ENCODE data around the gene STK17B.
A peak's percentile ranks its signal among the peaks of the same experiment; 100 is the strongest.
"Not testable (repeated sequence)": the region's sequence is repeated elsewhere in the genome, so short reads cannot be mapped to it uniquely, and the experiment has no call there.

Gene STK17B

DNA sequence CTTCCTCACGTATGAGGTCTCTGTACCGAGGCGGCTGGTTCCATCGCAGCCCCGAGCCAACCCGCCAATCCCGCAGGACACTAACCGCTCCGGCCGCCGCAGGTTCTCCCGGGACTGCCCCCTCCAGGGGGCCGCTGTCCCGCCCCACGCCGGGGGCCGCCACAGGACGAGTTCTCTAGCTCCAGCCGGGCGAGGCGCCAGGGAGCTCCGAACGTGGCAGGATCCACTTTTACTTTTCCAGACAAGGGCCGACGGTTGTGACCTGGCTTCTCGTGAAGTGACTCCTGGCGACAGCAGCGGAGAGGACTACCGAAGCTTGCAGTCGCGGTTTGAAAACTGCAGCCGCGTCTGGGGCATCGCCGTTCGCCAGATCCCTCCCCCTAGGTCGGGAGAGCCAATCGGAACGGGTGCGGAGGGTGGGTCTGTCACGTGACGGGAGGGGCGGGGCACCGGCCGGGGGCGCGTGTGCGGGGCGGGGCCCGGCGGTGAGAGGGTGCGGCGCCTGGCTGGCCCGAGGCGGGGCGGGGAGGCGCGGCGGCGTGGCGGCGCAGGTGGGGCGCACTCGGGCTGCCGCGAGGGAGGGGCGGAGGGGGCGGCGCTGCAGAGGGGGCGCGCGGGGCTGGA is at the start of gene STK17B:
TSS of gene STK17B (minus strand) at position 331 of the 624 bp plus-strand sequence. CDS start 8,195 bp downstream, outside the sequence.
- peak; percentile 96 for DNase-seq (ENCODE audit: low read depth)

DNA sequence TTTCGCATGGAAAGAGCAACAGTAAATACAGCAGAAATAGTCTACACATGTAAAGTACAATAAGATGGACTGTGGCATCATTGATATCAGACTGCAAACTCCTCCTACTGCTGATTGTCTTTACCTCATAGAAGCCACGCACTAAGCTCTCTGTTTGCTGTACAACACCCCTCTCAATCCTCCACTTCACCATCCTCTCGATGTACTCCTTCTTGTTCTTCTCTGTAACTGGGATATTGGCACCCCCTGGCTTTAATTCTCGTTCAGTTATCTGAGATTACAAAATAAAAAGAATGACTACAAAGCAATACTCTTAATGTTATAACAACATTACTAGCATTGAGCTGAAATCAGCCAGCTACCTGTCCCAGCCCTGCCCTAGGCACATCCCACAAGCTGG is 49.3 kb upstream of the STK17B start:
- DNase-seq (ENCODE audit: low read depth), result no peak

DNA sequence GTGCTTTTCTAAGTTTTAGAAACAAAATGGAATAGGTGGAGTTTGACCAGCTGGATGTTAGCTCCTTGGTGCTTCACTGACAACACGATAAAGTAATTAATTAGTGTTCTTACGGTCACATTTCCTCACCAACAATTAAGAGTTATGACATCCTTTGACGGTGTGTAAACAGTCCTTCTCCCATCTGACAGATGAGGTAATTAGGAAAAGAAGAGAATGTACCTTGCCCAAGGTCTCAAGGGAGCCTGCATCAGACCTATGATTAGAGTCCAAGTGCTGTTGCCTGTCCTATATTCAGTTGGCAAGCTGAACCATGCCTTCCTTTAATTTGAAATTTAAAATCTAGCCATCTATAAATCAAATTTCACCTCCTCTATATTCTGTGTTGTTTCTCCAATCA is 48.3 kb upstream of the STK17B start:
- no peak for DNase-seq (ENCODE audit: low read depth)

DNA sequence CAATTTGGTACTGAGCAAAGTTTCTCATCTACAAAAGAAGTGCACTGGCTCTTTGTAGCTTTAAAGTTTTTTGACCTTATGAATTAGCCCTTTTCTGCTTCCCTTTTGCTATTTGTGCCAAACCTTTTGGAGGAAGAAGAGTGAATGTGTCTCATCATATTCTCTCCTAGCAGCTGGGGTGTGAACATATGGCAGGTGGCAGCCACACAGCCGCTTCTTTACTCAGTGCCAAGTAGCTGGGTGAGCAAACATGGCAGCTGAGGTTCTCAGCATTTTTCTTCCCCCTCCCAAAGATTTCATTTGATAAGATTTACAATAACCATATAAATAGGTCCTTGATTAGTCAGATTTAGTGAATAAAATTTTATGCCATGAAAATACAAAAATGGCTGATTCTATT is 46.7 kb upstream of the STK17B start:
- no peak for DNase-seq (ENCODE audit: low read depth)

- no peak for DNase-seq (ENCODE audit: low read depth)
Measured at GRCh38 chr2:196217116-196217515, 45.7 kb upstream of the STK17B start.

GRCh38 chr2:196215376-196215775 is 44.0 kb upstream of the STK17B start:
- no peak for DNase-seq (ENCODE audit: low read depth)

DNA sequence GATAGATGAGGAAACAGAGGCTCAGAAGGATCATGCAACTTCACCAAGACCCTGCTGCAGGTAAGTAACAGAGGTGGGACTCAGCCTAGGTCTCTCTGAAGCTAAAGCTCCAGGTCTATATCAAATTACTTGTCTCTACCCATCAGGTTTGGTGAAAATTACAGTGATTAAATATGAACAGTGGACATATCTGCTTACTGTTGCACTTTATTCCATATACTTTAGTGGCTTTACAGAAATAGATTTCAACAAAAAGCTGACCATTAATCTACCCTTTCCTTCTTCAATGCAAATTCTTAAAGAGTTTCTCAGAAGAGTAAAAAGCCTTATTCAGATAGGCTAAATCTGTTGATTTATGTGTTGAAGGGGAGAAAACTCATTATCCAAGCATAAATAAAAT is 42.8 kb upstream of the STK17B start:
- DNase-seq (ENCODE audit: low read depth), result no peak

DNA sequence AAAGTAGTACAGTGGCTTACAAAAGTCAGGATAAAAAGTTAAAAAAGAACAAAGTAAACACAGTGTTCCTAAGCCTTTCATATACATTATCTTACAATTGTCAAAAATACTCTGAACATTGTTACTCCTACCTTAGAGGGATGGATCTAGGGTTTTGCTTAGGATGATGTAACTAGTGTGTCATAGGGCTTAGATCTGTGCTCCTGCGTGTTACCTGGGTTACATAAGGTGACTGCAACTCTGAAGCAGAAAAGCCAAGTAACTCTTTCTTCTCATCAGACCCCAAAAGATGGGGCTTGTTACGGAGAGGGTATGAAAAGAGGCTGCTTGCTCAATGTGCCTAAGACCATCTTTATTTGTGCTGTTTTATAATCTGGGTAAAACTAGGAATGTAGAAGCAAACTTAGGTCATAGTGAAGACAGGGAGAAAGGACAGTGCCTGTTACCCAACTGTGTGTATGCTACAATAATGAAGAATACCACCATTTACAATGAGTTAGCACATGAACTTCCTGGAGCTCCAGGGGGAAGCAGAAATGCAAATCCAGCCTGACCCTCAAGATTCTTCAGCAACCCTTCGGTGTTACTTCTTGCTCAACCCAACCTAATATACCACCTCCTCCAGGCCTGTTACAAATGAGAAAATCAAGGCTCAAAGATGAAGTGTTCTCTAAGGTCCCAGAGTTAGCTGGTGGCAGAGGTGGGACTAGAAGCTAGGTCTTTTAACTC is 42.0 kb upstream of the STK17B start:
- DNase-seq (ENCODE audit: low read depth), result no peak

DNA sequence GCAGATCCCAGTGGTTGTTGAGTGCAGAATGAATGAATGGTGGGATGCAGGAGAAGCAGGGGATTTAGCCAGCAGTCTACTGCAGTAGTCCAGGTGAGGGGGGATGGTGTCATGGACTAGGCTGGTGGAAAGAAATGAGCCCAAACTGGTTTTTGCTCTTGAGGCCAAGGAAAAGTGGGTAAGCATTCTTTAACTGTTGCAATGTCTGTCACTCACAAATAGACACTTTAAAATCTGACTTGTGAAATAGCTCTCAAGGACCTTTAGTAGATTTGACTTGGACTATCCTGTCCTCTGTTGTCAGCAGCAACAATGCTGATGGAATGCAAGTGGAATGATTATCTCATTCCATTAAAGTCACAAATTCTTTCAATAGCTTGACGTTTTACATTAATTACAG is 37.5 kb upstream of the STK17B start:
- DNase-seq (ENCODE audit: low read depth), result no peak

DNA sequence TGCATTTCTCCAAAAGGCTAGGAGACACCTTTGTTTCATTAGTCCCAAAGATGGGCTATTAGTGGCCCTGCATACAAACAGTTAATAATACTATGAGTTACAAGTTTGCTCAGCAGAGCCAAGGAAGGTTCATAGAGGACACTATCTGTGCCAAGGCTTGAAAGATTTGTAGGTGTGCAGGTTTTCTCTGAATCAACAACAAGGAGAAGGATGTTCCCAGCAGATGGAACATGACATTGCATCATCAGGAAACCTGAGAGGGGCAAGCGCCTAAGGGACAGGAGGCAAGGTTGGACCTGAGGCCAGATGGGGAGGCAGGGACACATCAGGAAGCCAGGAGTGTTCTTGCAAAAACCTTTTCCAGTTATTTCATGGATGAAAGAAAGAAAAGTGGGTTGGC is 35.4 kb upstream of the STK17B start:
- no peak for DNase-seq (ENCODE audit: low read depth)

GRCh38 chr2:196205881-196206435 is 34.6 kb upstream of the STK17B start:
- no peak for DNase-seq (ENCODE audit: low read depth)

DNA sequence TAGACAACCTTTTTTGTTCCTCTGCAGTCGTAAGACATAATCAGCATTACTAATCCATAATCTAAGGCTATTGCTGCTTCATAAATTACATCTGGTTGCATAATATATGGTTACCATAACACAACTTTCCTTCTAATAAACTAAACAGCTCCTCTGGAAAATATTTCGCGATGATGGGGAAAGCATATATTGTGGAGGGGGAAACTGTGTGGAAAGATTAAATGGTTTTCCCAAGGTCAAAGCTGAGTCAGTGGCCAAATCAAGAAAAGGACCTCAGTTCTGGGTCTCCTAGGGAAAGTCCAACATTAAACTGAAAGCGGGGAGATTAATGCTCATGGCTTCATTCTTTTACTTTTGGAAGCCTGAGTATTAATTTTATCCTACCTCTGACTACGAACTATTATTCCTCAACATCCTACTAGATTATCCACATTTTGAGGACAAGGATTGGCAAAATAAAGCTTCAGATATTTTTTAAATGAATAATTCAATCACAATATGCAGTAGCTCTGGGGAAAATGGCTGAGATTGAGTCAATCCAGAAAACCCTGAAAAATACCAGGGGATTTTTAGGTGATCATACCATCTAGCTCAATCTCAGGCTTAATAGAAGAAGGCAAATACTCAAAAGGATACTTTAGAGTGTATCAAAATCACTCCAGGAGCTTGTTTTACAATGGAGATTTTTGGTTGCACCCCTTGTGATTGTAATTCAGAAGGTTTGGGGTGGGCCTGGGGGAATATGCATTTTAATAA is 33.8 kb upstream of the STK17B start:
- no peak for DNase-seq (ENCODE audit: low read depth)

GRCh38 chr2:196201229-196202009 is 30.0 kb upstream of the STK17B start:
- DNase-seq (ENCODE audit: low read depth), result no peak

- no peak for DNase-seq (ENCODE audit: low read depth)
Measured at GRCh38 chr2:196200557-196200956, 29.2 kb upstream of the STK17B start.

- no peak for DNase-seq (ENCODE audit: low read depth)
Measured at GRCh38 chr2:196195758-196196157, 24.4 kb upstream of the STK17B start.

DNA sequence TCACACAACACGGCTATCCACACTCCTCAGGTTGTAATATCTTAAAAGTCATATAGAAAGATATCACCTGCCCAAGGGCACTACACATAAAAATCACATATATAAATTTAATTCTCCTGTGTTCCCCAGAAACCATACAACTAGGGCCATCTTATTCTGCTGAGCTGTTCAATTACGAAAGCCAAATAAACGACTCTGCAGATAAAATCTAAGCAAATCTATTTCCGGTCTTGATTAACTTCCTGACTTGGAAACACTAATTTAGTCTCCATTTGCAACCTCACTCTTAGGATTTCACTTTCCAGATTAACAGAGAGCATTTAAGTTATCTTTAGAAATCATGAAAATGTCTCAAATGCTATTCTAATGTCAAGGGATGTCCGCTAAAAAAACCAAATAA is 23.9 kb upstream of the STK17B start:
- no peak for DNase-seq (ENCODE audit: low read depth)

- DNase-seq (ENCODE audit: low read depth), result no peak
Measured at GRCh38 chr2:196191541-196191940, 20.2 kb upstream of the STK17B start.

- DNase-seq (ENCODE audit: low read depth), result no peak
Measured at GRCh38 chr2:196187898-196188458, 16.6 kb upstream of the STK17B start.

- not testable (repeated sequence) for DNase-seq (ENCODE audit: low read depth)
Measured at GRCh38 chr2:196187175-196187700, 15.9 kb upstream of the STK17B start.

GRCh38 chr2:196186266-196186980 is 15.0 kb upstream of the STK17B start:
- DNase-seq (ENCODE audit: low read depth), result no peak

- no peak for DNase-seq (ENCODE audit: low read depth)
Measured at GRCh38 chr2:196184921-196185320, 13.5 kb upstream of the STK17B start.

All from activated gamma-delta T cell treated with anti-CD3 and anti-CD28 coated beads, Interleukin-2, amount 50 U/mL, for 16 hours (primary cell).